ENCODE measurements around the gene WDR62.

- TF ChIP-seq POLR2A (IDR thresholded peaks at IDR 0.05) = no peak
- TF ChIP-seq CTCF (IDR thresholded peaks at IDR 0.05) = no peak
- no peak for TF ChIP-seq POLR2AphosphoS5 (IDR thresholded peaks at IDR 0.05)
- no peak for TF ChIP-seq EP300 (IDR thresholded peaks at IDR 0.05)
Observed at GRCh38 chr19:36116344-36116637, 61.6 kb downstream of the WDR62 start.
